GM23338 (cell line): ENCODE results near the gene ABCD1.

Source experiments
- CTCF ChIP-seq, 2 experiments: fragments of 200-600 bp in 1 of 2; sonication (generic) in 1 of 2; conservative IDR thresholded peaks; 2 replicates each; pipeline versions ENCODE4 v1.5.1 to v1.6.1; 2016 to 2017; ENCODE audit warnings: antibody characterized with exemption in 2 of 2, low read depth in 2 of 2, mild to moderate bottlenecking in 2 of 2, moderate library complexity in 1 of 2
- EZH2 ChIP-seq: fragments of 200-600 bp; sonication (generic); IDR thresholded peaks from one replicate; pipeline ENCODE4 v1.8.0; 2017; ENCODE audit warnings: antibody characterized with exemption, mild to moderate bottlenecking, low read depth; ENCODE audit not compliant: unreplicated experiment

GRCh38 chrX:153685156-153685536, 39.5 kb upstream of the ABCD1 start:
- no peak for TF ChIP-seq CTCF (conservative IDR thresholded peaks at IDR 0.05; ENCODE audit: low read depth in 2 of 2)
- TF ChIP-seq EZH2, result no peak
